ENCODE measurements around the gene PQBP1. TPM values are rescaled to one million over a fixed set of nuclear protein-coding genes. Genes with fewer than 3 reads are reported as not detected.

The PQBP1 gene
- total and polyA plus RNA-seq, 3 donors from 2014 or later = 37.8 to 43.7 (median 39.3) TPM

GRCh38 chrX:48911412-48912182, 13.9 kb downstream of the PQBP1 start, which contains the start of gene SLC35A2:
Gene SLC35A2, minus strand, starts transcription at chrX:48911646. Its CDS starts 10 bp downstream, at chrX:48911636.
- Histone ChIP-seq H3K4me3 (peak within 1 kb of the TSS; percentile 57 to 67), H3K36me3 (ENCODE audit: low read depth, missing control alignments) (no peaks in the 10 kb centered on the region), H3K27me3 (no peaks in the 10 kb centered on the region), H3K4me1 (no peaks in the 10 kb centered on the region), H3K27ac (peak within 1 kb of the TSS; percentile 39 to 41), H3K9me3 (no peaks in the 10 kb centered on the region)
- TF ChIP-seq CTCF (IDR thresholded peaks at IDR 0.05) (no peak), POLR2A (IDR thresholded peaks at IDR 0.05) (no peak)
- DNase-seq = peak; percentile 90
- 0% methylated on average over 3 to 43 of the region's 60 CpGs for WGBS, 2 donors
- intact Hi-C loops (cut with DNase I; ENCODE audit: low total_unique reads) = no loop called here

- Histone ChIP-seq H3K4me1 (no peaks in the 10 kb centered on the region), H3K27ac (no peak overlapping the region), H3K4me3 (no peak overlapping the region), H3K36me3 (ENCODE audit: low read depth, missing control alignments) (no peaks in the 10 kb centered on the region), H3K9me3 (no peaks in the 10 kb centered on the region), H3K27me3 (no peaks in the 10 kb centered on the region)
- DNase-seq = no peak
- TF ChIP-seq POLR2A (IDR thresholded peaks at IDR 0.05) = no peak
- no peak for TF ChIP-seq CTCF (IDR thresholded peaks at IDR 0.05)
- WGBS, 2 donors = 78 to 87% methylated on average over 1 to 4 of the region's 5 CpGs
- intact Hi-C loops (cut with DNase I; ENCODE audit: low total_unique reads) = no loop called here
These were observed 16.1 kb downstream of the PQBP1 start for GRCh38 chrX:48913605-48914366.

DNA sequence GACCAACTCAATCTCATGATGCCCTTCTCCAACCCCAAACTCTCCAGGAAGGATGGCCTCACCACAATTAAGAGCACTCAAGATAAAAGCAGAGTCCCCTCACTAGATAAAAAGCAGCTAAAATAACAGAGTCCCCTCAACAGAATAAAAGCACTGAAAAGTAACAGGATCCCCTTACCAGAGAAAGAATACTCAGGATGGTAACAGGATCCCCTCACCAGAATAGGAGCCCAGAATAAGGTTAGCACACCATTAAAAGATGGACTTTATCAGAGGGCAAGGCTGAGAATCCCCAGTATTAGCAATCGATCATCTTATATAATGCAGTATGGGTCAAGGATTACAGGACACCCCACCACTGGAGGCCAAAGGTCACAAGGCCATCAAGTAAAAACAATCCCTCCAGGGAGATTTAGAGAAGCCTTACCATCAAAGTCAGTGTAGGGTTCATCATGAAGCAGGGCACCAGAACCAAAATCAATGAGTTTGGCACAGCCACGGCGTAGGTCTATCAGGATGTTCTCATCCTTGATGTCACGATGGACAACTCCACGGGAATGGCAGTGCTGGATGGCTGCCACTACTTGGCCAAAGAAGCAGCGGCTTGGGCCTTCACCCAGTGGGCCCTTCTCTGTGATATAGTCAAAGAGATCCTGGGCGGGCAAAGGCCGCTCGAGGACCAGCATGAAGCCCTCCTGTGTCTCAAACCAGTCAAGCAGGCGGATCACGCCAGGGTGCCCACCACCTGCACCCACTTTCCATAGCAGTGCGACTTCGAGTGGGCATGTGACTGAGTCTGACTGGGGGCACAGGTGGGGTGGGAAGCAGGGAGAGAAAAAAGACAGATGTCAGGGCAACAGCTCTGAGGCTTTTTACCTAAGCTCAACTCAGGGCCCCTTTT, 17.1 kb downstream of the PQBP1 start:
- Histone ChIP-seq H3K9me3 (no peaks in the 10 kb centered on the region), H3K4me3 (no peak overlapping the region), H3K36me3 (ENCODE audit: low read depth, missing control alignments) (no peaks in the 10 kb centered on the region), H3K4me1 (no peaks in the 10 kb centered on the region), H3K27ac (no peak overlapping the region), H3K27me3 (no peaks in the 10 kb centered on the region)
- intact Hi-C loops (cut with DNase I; ENCODE audit: low total_unique reads) = no loop called here
- WGBS, 2 donors = 82 to 85% methylated on average over 4 to 13 of the region's 13 CpGs
- DNase-seq = no peak
- TF ChIP-seq POLR2A (IDR thresholded peaks at IDR 0.05) = no peak
- no peak for TF ChIP-seq CTCF (IDR thresholded peaks at IDR 0.05)

GRCh38 chrX:48917139-48918001, 19.6 kb downstream of the PQBP1 start:
- Histone ChIP-seq H3K36me3 (ENCODE audit: low read depth, missing control alignments) (no peaks in the 10 kb centered on the region), H3K9me3 (no peaks in the 10 kb centered on the region), H3K27ac (peak overlapping the region; percentile 31 to 81), H3K4me3 (peak overlapping the region in 1 of 2 donors; percentile 67), H3K27me3 (no peaks in the 10 kb centered on the region), H3K4me1 (no peaks in the 10 kb centered on the region)
- 11% methylated on average over 25 of the region's 27 CpGs; no CpG with 5 or more reads in 1 of the 2 donors for WGBS, 2 donors
- intact Hi-C loops (cut with DNase I; ENCODE audit: low total_unique reads) = no loop called here
- DNase-seq = peak; percentile 93
- TF ChIP-seq CTCF (IDR thresholded peaks at IDR 0.05) (peak; percentile 86 to 94 (median 93)), POLR2A (IDR thresholded peaks at IDR 0.05) (no peak)
